Measurements from ENCODE around the gene CA7.
"Not testable (repeated sequence)": the region's sequence is repeated elsewhere in the genome, so short reads cannot be mapped to it uniquely, and the experiment has no call there.

The CA7 gene

DNA sequence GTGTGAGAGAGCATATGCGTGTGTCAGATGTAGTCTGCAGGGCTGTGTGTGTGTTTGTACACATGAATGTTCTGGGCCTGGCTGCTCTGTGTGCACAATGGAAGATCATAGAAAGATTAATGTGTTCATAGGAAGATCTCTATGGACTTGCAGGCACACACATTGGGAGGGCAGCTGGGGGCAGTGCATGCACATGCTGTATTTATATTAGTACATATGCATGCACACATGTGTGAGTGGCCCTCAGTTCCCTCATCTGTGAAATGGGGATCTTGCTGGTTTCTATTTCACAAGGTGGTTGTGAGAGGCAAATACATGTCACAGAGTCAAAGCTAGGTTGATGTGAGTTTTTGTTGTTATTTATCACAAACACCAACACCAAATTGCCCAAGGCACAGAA is 2.1 kb downstream of the CA7 start:
- DNase-seq (ENCODE audit: low read depth in 2 of 2), result no peak

DNA sequence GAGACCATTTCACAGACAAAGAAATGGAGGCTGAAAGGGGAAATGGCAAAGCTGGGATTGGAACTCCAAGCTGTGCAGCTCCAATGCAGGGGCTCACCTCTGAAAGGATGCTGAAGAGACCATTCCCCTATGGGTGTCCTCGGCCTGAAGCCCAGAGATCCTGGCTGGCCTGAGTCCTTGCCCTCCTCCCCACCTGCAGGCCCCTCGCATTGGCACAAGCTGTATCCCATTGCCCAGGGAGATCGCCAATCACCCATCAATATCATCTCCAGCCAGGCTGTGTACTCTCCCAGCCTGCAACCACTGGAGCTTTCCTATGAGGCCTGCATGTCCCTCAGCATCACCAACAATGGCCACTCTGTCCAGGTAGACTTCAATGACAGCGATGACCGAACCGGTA is 2.6 kb downstream of the CA7 start:
- DNase-seq (ENCODE audit: low read depth in 2 of 2), result no peak

DNA sequence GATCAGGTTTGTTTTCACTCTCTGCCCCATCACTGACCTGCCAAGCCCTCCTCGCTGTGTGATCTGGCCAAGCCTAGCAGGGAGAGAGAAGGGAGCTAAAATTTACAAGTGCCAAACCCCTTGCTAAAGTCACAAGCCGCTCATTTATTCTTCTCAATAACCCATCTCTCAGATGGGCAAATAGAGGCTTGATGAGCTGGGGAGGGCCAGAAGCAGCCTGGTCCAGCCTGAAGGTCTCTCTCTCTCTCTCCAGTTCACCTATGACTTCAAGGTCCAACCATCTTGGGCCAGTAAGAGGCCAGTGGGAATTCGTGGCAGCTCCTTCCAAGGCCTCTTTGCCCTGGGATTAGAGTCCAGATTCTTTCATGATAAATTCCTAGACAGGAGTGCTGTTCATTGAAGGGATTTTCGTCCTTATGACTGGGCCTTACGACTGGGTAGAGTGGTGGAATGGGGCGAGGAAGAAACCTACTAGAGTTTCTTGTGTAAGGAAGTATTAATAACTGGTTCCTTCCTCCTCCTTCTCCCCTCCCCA is 3.4 kb downstream of the CA7 start:
- DNase-seq (ENCODE audit: low read depth in 2 of 2), result no peak

DNA sequence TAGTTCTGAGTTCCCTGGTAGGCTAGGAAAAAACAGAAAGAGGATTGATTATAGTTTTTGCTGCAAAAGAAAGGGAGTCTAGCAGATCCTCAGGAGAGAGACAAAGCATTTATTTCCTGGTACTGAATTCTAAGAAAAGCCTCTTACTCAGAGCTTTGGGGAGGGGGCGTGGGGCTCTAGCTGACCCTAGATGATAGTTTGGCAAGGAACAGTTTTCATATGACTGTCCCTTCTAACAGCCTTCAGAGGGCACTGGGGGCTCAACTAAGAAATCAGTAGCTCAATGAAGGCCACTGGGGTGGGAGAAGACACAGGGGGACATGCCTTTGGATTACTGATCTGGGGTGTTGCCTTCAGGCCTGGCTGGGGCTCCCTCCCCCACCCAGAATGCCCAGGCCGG is 4.0 kb downstream of the CA7 start:
- no peak for DNase-seq (ENCODE audit: low read depth in 2 of 2)

DNA sequence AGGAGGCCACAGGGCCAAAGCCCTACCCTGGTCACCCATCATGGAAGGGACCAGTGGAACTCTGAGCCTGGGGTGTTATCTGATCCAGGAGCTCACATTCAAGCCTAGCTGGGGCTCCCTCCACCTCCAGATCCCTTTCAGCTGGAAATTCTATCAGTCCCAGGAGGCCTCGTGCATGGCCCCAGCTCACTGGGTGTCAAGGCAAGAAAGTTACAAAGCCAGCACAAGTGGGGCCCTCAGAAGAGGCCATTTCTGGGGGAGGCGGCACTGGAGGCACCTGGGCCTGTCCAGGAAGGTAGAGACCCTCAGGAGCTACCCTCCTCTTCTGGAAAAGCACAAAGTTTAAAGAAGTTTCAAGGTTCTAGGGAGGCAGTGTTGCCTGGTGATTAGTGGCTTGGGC is 4.8 kb downstream of the CA7 start:
- DNase-seq (ENCODE audit: low read depth in 2 of 2), result no peak

DNA sequence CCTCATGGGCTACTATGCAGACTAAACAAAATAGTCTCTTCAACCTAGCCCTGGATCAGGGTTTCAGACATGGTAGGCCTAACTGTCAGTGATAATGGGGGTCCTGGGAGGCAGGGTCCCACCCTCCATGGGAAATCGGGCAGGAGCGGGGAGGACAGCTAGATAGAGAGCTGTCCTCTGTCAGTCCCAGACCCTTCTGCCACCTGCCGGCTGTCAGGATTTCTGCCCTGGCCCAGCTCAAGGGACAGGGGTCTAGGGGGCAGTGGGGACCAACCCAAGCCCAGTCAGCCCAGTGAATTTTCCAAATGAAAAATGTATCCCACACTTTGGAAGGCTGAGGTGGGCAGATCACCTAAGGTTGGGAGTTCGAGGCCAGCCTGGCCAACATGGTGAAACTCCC is 5.3 kb downstream of the CA7 start:
- DNase-seq (ENCODE audit: low read depth in 2 of 2), result no peak

DNA sequence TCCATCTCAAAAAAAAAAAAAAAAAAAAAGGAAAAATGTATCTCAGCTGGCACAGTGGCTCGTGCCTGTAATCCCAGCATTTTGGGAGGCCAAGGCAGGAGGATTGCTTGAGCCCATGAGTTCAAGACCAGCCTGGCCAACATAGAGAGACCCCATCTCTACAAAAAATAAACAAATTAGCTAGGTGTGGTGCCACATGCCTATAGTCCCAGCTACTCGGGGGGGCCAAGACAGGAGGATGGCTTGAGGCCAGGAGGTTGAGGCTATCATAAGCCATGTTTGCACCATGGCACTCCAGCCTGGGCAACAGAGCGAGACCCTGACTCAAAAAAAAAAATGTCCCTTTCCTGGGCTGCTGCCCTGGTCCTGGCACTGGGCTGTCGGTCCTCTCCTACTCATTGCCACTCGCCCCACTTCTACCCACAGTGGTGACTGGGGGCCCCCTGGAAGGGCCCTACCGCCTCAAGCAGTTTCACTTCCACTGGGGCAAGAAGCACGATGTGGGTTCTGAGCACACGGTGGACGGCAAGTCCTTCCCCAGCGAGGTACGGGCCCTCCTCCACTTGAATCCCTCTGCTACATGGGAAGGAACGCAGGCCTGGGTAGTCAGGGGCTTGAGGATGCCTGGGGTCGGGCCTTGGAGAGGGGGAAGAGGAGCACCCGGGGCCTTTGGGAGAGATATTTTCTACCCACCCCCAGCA is 6.1 kb downstream of the CA7 start:
- DNase-seq (ENCODE audit: low read depth in 2 of 2), result no peak

DNA sequence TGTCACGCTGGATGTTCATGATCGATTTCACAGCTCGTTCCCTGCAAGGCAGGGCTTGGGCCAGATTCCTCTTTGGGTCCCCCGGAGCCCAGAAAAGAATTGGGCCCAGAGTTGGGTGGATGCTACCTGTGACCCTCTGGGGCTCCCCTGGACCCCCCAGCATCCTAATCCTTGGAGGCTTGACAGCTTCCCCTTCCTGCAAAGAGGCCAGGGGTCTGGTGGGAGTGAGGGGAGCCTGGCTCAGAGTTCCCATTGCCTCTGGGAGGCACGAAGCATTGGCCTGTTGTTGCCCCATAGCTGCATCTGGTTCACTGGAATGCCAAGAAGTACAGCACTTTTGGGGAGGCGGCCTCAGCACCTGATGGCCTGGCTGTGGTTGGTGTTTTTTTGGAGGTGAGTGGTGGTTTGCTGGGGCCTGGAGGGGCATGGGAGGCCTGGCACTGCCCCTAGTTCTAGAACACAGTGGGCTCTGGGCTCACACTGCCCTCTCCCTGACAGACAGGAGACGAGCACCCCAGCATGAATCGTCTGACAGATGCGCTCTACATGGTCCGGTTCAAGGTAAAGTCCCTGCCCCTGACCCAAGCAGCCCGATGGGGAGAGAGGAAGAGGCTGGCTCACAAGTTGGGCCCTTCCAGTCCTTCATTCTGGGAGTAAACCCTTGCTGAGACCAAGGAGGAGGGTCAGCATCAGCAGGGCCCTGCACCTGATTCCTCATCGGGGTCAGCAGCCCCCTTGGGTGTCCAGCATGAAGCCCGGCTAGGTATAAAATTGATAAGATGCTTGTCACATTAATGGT is 7.2 kb downstream of the CA7 start:
- DNase-seq (ENCODE audit: low read depth in 2 of 2), result no peak

DNA sequence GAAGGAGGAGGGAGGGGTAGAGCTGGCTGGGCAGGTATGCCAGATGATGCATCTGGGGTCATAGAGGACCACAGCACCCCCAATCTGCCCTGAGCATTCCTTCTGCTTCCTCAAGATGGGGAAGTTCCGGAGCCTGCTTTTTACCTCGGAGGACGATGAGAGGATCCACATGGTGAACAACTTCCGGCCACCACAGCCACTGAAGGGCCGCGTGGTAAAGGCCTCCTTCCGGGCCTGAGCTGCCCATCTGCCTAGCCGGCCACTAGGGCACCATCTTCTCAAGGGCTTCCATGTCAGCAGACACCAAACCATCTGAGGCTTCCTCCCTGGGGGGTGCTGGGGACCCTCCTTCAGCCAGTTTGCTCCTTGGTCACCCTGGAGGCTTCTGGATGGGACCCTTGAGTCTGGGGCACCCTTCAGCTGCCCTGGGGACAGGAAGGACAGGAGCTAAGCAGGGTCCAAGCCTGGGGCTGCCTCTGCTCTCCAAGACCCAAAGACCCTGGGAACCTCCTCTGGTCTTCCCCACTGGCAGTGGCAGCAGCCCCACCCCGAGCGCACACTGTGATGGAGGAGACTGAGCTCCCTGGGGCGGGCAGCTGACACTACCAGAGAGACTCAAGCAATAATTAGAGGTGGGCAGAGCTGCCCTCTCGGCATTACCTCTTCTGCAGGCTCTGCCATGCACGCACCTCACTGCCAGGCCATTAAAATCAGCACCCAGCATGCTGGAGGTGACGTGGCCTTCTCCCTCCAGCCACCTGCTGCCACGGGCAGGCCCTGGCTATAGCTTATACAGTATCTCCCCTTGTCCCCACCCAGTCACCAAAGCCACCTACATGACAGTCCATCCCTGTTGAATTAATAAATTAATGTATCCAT is 9.3 kb downstream of the CA7 start:
- DNase-seq (ENCODE audit: low read depth in 2 of 2), result no peak

DNA sequence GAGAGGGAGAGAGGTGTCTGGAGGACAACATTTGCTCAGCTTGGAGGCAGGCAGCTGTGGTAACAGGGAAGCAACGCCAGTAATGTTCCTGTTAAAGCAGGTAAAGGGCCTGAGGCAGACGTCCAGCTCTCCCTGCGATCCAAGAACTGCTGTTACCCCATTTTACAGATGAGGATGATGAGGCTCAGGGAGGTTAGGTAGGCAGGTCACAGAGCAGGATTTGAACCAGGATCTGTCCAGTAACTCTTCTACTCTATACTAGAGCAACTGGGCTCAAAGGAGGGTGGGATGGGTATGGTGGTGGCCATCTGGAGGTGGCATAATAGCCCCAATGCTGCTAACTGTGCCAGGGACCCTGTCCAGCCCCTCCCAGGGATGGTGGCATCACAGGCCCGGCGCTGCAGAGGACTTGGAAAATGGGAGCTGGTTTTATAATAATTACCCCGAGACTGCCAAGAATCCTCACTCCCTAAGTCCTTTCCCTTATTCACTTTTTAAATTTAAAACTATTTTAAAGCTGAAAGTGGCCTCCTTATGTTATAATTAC is 12.0 kb downstream of the CA7 start:
- DNase-seq (ENCODE audit: low read depth in 2 of 2), result no peak

DNA sequence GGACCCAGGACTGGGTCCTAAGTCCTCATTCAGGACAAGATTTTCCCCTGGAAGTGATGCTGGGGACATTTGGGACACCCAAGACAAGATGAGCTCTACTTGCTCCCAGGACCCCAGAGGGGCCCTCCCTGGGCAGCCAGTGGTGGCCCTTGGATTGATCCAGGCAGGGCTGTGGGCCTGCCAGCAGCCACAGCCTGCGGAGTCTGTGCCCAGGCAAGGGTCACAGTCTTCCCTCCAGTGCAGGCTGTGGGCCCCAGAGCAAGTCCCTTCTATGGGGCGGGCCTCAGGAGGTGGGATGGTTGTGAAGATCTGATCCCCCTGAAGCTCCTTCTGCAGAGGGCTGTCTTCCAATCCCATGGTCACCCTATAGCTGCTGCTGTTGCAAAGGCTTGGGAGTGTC is 12.6 kb downstream of the CA7 start:
- no peak for DNase-seq (ENCODE audit: low read depth in 2 of 2)

DNA sequence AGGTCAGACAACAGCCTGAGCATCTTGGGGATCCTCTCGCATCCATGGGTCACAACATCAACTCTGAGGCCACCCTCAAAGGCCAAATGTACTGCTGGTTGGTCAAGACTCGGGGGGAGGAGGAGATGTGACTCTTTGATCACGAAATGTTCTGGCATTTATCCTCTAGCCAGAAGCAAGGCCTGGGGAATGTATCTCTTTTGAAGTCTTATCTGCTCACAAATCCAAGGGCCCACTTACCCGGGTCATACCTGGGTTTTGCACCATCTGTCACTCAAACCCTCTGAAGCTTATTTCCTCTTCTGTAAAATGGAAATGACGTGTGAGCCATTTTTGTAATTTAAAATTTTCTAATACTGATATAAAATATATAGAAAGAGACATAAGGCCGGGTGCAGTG is 13.2 kb downstream of the CA7 start:
- no peak for DNase-seq (ENCODE audit: low read depth in 2 of 2)

DNA sequence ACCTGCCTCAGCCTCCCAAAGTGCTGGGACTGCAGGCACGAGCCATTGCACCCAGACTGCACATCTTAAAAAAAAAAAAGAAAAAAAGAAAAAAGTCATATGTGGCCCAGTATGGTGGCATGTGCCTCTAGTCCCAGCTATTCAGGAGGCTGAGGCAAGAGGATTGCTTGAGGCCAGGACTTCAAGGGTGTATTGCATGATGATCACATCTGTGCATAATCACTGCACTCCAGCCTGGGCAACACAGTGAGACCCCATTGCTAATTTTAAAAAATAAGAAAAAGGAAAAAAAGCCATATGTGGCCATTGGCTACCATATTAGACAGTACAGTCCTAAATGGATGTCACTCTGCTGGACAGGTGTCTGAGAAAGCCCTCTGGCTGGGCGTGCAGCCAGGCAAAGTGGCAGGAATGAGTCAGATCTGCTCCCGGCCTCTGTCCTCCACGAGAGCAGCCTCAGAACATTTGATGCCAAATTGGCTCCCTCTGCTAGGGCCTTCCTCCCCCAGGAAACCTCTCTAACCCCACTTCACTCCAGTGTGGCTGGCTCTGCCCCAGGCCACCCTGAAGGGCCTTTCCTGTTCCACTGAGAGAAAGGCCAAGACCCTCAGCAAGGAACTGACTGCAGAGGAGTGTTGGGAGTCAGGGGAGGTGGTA is 14.7 kb downstream of the CA7 start:
- no peak for DNase-seq (ENCODE audit: low read depth in 2 of 2)

DNA sequence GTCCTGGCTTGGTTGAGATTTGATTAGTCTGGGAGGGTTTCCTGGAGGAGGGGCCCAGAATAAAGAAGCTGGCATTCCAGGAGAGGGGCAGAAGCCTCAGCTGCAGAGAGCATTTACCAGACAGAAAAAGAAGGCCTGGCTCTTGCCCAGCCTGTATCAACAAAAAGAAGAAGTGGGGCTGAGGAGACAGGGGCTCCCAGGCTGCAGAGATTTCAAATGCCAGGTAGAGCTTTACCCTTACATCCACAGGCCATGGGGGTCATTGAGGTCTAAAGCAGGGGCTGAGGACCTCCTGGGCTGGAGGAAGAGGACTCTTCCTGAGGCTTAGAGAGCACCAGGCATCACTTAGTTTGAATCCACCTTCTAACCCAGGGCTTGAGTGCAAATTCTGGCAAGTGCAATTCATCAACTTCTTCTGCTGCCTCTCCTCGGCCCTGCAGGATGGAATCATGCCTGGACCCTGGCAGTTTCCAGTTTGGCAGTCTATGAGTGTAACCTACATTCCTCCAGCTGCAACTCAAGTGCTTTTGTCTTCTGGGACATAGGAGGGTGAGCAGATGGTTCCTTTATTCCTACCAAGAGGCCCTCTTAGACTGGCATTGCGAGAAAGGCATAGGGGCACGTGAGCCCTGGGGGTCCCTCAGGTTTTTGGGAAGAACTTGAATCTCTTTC is 15.3 kb downstream of the CA7 start:
- DNase-seq (ENCODE audit: low read depth in 2 of 2), result no peak

DNA sequence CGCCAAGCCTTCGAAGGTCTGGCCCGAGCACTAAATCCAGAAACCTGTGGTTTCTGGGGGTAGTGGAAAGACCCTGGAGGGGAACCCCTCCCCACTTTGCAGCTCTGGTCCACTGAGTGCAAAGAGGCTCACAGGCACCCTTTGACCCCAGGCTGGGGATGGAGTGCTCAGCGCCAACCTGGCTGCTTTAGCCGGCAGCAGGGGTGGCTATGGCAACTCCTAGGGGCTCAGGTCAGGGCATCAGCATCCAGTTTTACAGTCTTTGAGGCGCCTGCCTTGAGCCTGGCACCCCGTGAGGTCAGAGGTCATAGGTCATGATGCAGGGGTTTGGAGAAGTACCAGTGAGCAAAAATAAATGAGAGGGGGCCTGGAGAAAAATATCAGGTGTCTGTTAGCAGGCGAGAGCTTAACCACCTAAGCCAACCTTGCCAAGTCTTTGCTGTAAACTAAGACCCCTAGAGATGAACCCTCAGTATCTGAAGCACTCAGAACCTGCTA is 17.9 kb downstream of the CA7 start:
- no peak for DNase-seq (ENCODE audit: low read depth in 2 of 2)

DNA sequence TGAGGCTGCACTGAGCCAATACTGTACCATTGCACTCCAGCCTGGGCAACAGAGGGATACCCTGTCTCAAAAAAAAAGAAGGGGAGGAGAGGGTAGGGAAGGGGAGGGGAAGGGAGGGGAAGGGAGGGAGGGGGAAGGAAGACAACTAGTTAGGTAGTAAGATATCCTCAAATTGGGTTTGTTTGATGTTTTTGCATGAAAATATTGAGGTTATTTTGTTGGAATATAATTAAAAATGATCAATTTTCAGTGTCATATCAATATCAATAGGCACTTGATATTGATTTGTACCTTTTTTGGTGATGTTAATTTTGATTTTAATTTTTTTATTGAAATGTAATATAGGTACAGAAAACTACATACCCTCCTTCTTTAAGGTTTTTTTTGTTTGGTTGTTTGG is 19.5 kb downstream of the CA7 start:
- DNase-seq (ENCODE audit: low read depth in 2 of 2), result no peak

DNA sequence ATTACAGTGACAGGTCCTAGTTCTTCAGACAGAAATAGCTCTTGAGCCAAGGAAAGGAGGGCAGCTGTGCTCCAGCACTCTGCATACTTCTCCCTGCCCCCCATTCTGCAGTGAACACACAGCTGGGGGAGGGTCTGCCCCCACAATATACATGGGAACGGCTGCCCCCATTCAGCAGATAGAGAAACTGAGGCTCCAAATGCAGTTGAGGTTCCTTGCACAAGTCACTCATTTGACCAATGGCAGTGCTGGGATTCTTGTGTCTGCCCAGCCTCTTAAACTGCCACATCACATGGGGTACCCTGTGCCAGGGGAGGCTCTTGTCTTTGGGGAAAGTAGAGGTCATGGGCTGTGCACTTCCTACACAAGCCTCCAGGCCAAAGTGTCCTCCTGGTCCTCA is 25.2 kb downstream of the CA7 start:
- DNase-seq (ENCODE audit: low read depth in 2 of 2), result no peak

DNA sequence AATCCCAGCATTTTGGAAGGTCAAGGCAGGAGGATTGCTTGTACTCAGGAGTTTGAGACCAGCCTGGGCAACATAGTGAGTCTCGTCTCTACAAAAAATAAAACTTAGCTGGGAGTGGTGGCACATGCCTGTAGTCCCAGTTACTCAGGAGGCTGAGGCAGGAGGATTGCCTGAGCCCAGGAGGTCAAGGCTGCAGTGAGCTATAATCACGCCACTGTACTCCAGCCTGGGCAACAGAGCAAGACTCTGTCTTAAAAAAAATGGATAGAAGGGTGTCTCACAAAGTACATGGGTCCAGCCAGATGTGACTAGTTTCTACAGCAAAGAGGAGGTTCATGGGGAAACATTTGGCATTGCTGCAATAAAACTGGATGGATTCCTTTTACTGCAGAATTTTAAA is 27.1 kb downstream of the CA7 start:
- not testable (repeated sequence) for DNase-seq (ENCODE audit: low read depth in 2 of 2)

DNA sequence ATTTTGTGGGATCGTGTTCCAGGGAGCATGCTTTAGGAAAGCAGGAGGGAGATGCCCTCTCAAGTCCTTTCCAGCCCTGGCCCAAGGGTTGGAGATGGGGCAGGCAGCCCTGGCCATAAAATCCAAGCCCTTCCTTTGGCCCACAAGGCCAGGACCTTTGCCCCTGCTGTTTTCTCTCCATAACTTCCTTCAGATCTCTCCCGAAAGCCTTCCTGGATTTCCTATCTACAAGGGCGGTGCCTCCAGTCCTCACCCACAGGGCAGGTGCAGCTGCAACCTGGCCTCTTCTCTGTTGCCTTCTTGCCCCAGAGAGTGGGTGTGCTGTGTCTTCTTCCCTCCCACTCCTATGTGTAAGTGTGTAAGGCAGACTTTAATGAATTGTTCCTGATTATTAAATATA is 27.6 kb downstream of the CA7 start:
- no peak for DNase-seq (ENCODE audit: low read depth in 2 of 2)

DNA sequence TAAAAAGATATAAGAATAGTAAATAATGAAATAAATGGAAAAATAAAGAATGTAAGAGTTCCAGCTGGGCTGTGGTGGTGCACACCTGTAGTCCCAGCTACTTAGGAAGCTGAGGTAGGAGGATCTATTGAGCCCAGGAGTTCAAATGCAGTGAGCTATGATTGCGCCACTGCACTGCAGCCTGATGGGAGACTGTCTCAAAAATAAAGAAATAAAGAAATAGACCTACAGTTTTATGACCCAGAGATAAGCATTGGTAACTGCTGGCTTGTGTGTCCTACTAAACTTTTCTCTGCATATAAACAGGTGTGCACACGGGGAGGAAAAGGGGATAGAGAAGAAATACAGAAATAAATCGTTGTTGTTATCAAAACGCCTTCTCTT is 28.3 kb downstream of the CA7 start:
- no peak for DNase-seq (ENCODE audit: low read depth in 2 of 2)

All from stimulated activated CD8-positive, alpha-beta memory T cell treated with anti-CD3 and anti-CD28 coated beads, Interleukin-7, amount 100 ng/mL, for 1 hour (primary cell).